Breast epithelium (tissue), 3 donors: Measurements from ENCODE around the gene NR1I3.

ENCODE experiments used
- CTCF ChIP-seq, 3 donors: fragments of 450-650 bp; IDR thresholded peaks; one replicate each; pipeline ENCODE4 v1.5.1; 2016 to 2017; ENCODE audit warnings: antibody characterized with exemption in 3 of 3, mild to moderate bottlenecking in 3 of 3, moderate library complexity in 3 of 3
- POLR2A ChIP-seq: fragments of 450-650 bp; IDR thresholded peaks from one replicate; pipeline ENCODE4 v1.6.1; 2016; ENCODE audit warnings: antibody characterized with exemption, mild to moderate bottlenecking, moderate library complexity

GRCh38 chr1:161195171-161195570, 42.8 kb downstream of the NR1I3 start:
- TF ChIP-seq CTCF (IDR thresholded peaks at IDR 0.05) (no peak), POLR2A (no peak)
